GM13976 (cell line): ENCODE measurements around the gene PEPD.

Experiments used
- DNase-seq: peaks from one replicate; pipeline ENCODE4 v3.0.0; 2012; ENCODE audit warnings: low spot score
- CTCF ChIP-seq: IDR thresholded peaks from 2 replicates; pipeline ENCODE4 v1.5.1; 2012; ENCODE audit warnings: borderline replicate concordance, mild to moderate bottlenecking; ENCODE audit not compliant: insufficient read depth; ENCODE audit errors: extremely low read depth, missing control alignments, control extremely low read depth
- in situ Hi-C: fragments of 300-500 bp; cut with MboI; formaldehyde crosslinking; loops from one replicate; pipeline ENCODE4 v1.12.0; 2022; ENCODE audit warnings: low sequenced_read_pairs, mixed read lengths, inconsistent platforms; ENCODE audit not compliant: unreplicated experiment

The PEPD gene

GRCh38 chr19:33441277-33441699 is 80.3 kb downstream of the PEPD start:
- in situ Hi-C loops = no loop called here
- DNase-seq = no peak
- no peak for TF ChIP-seq CTCF

- no peak for DNase-seq
- TF ChIP-seq CTCF = no peak
- in situ Hi-C loops = no loop called here
These were observed 80.9 kb downstream of the PEPD start for GRCh38 chr19:33440682-33441081.

GRCh38 chr19:33440241-33440640 is 81.3 kb downstream of the PEPD start:
- in situ Hi-C loops = no loop called here
- TF ChIP-seq CTCF = no peak
- DNase-seq = no peak

DNA sequence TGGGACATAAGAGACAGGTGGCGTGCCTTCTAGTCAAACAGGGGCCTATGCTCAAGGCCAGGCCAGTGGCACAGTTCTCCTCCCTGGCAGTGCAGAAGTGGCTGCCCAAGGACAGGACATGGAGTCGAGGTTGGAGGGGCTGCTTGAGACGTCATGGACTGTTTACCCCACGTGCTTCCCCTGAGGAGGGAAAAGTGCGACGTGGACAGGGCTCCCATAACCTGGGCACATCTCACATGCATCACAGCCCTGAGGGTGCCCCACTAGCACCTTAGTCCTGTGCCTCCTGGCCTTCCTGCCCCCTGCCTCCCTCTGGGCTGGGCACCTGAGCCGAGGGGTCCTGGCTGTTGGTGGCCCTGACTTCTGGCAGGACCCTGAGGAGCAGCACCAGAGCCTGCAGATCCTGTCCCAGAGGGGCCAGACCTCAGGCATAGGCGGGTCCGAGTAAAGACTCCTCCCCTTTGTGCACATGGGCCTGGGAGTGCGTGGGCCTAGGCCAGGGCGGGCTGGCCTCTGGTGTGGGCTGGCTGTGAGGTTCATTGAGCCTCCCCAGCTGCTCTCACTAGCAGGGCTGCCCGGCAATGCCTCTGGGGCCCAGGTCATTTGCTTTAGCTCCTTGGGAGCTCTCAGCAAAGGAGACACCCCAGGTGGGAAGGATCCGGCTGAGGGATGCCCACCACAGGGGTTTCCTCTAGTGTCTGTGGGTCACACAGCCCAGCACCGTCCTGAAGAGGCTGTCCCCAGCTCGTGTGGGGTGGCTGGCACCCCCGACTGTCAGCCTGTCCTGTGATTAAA is 82.4 kb downstream of the PEPD start:
- no peak for DNase-seq
- in situ Hi-C loops = no loop called here
- TF ChIP-seq CTCF = no peak

GRCh38 chr19:33437821-33438671 is 83.5 kb downstream of the PEPD start:
- in situ Hi-C loops = no loop called here
- no peak for TF ChIP-seq CTCF
- DNase-seq = no peak

GRCh38 chr19:33437393-33437820 is 84.2 kb downstream of the PEPD start:
- no peak for TF ChIP-seq CTCF
- DNase-seq = no peak
- in situ Hi-C loops = no loop called here
